Measurements from ENCODE around the gene TBX2.

TBX2 gene

DNA sequence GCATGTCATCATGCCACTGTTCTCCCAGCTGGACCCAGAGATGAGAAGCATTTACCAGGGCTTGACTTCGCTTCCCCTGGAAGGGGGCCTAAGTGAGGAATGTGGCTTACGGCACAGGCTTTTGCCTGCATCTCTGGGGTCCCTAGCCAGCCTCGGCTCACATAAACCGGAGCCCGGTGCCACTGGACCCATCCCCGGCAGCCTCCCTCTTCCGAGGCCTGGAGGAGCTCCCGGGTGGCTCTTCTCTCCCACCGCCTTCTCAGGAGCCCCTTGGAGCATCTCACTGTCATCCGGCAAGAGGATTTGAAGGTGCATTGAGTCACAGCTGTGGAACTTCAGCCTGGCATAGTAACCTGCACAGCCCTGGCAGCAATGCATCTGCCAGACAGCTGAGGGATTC lies 29.9 kb upstream of the TBX2 start:
- DNase-seq (ENCODE audit: low read depth), result no peak
- H3K4me3 ChIP-seq (ENCODE audit: control insufficient read depth, low read depth, low read length), result no peak overlapping the region
- TF ChIP-seq, protein P1, sequence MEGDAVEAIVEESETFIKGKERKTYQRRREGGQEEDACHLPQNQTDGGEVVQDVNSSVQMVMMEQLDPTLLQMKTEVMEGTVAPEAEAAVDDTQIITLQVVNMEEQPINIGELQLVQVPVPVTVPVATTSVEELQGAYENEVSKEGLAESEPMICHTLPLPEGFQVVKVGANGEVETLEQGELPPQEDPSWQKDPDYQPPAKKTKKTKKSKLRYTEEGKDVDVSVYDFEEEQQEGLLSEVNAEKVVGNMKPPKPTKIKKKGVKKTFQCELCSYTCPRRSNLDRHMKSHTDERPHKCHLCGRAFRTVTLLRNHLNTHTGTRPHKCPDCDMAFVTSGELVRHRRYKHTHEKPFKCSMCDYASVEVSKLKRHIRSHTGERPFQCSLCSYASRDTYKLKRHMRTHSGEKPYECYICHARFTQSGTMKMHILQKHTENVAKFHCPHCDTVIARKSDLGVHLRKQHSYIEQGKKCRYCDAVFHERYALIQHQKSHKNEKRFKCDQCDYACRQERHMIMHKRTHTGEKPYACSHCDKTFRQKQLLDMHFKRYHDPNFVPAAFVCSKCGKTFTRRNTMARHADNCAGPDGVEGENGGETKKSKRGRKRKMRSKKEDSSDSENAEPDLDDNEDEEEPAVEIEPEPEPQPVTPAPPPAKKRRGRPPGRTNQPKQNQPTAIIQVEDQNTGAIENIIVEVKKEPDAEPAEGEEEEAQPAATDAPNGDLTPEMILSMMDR (conservative IDR thresholded peaks at IDR 0.05; ENCODE audit: control insufficient read depth, insufficient read depth, low read depth, low read length), result no peak

DNA sequence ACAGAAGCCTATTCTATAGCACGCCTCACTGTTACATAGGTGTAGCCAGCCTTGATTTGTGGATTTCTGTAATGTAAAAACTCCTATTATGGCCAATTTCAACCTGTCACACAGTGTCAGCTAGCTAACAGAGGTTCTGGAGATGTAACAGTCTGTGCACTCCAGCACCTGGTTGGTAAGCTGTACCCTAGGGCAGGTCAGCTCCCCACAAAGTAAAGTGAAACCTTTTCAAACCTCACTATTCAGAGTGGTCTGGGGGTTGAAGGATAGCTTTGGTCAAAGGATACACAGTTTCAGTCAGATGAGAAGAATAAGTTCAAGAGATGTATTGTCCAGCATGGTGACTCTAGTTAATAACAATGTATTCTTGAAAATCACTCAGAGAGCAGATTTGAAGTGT lies 28.5 kb upstream of the TBX2 start:
- no peak for DNase-seq (ENCODE audit: low read depth)
- TF ChIP-seq, protein P1 (conservative IDR thresholded peaks at IDR 0.05; ENCODE audit: control insufficient read depth, insufficient read depth, low read depth, low read length), result no peak
- no peak overlapping the region for H3K4me3 ChIP-seq (ENCODE audit: control insufficient read depth, low read depth, low read length)

DNA sequence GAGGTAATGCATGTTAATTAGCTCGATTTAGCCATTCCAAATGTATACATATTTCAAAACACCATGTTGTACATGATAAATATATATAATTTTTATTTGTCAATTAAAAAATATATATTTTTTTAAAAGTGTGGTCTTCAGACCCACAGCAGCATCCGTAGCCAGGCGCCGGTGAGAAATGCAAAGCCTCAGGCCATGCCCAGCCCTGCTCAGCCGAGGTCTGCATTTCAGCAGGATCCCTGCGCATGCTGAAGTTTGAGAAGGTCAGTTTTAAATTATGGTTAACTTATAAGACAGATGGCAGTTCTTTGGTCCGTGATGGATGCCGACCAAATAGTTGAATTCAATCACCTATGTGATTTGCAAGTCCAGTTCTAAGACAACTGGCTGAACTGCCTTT lies 28.0 kb upstream of the TBX2 start:
- no peak for DNase-seq (ENCODE audit: low read depth)
- TF ChIP-seq, protein P1 (conservative IDR thresholded peaks at IDR 0.05; ENCODE audit: control insufficient read depth, insufficient read depth, low read depth, low read length), result no peak
- no peak overlapping the region for H3K4me3 ChIP-seq (ENCODE audit: control insufficient read depth, low read depth, low read length)

DNA sequence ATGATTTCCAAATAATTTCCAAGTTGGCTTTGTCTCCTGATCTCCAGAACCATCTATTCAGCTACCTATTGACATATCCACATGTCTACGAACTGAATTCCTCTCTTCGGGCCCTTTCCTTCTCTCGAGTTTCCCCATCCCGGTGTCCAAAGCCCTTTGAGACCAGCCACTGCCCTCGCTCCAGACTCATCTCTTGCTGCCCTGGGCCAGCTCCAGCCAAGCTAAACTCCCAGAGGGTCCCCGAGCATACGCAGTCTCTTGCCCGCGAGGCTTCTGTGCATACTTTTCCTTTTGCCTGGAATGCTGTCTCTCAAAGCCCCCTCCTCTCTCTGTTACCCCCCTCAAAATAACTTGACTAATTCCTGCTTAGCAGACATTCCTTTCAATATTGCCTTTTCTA lies 27.2 kb upstream of the TBX2 start:
- DNase-seq (ENCODE audit: low read depth), result no peak

DNA sequence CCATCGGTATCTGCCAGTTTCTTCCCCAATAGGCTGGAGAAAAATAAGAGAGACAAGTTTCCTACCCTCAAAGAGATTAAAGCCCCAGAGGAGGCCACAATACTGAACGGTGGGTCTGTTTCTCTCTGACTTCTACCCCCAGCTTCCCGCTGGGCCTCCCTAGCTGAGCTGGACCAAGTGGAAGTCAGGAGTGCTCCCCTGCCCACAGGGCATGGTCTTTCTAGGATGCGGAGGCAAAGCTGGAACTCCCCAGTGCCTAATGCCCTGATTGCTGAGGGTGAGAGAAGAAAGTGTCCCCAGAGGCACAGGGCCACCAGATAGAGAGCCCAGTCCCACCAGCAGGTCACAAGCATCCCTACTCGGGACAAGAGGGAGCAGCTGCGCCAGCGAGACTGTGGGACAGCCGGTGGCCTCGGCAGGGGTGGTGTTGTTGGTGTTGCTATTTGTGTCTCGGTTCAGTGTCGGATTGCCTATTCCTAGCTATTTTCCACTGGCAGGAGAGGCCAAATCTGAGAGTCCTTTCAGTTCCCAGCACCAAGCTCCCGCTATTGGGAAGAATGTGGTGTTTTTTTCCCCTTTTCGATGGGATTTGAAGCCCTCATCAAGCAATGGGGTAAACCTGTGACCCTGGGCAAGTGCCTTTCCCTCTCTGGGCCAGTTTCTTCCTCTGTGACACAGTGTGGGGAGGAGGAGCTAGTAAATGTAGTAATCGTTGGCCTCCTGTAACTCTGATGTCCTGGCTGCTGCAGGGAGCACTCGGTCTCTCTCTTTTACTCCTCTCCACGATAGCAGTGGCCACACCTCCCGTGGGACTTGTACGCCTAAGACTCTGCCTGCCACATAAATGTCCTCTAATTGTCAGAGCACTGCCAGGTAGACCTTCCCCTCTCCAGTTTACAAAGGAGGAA lies 22.5 kb upstream of the TBX2 start:
- TF ChIP-seq, protein P1 (conservative IDR thresholded peaks at IDR 0.05; ENCODE audit: control insufficient read depth, insufficient read depth, low read depth, low read length), result no peak
- no peak overlapping the region for H3K4me3 ChIP-seq (ENCODE audit: control insufficient read depth, low read depth, low read length)
- no peak for DNase-seq (ENCODE audit: low read depth)

More for the DNA sequence above, 27.2 kb upstream of the TBX2 start:
- H3K4me3 ChIP-seq (ENCODE audit: control insufficient read depth, low read depth, low read length), result no peak overlapping the region
- TF ChIP-seq, protein P1 (conservative IDR thresholded peaks at IDR 0.05; ENCODE audit: control insufficient read depth, insufficient read depth, low read depth, low read length), result no peak

DNA sequence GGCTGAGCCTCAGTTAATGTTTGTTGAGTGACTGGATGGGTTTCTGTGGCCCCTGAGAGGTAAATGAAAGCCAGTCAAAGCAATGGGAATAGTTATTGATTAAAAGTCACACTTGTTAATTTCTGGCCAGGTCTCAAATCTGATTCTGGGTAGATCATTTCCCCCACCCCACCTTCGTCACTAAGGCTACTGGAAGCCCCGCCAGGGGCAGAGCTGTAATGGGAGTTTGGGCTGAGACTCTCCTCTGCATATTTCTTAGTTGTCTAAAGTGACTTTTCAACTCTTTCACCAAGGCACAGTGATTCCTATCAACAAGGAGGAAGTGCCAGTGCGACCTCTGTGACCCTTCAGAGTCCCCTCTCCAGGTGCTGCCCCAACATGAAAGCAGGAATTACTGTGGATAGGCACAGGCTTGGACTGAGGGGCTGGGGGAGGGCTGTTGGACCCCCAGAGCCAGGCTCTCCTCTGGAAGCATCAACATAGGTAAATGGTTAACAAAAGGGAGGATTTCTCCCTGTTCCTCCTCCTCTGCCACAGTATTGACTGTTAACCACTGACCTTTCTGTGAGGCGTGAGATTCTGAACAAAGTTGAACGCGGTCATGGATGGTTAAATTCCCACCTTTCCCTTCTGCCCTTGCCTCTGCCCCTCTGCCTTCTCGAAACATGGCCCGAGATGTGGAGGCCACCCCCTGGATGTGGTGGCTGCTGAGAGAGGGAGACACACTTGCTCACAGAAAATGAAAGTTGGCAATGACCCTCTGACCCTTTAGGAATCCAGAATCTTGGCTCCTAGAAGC lies 20.8 kb upstream of the TBX2 start:
- no peak for DNase-seq (ENCODE audit: low read depth)
- H3K4me3 ChIP-seq (ENCODE audit: control insufficient read depth, low read depth, low read length), result no peak overlapping the region
- TF ChIP-seq, protein P1 (conservative IDR thresholded peaks at IDR 0.05; ENCODE audit: control insufficient read depth, insufficient read depth, low read depth, low read length), result no peak
